HG02571 (cell line): ENCODE measurements around the gene SLC35F4.
"Not testable (repeated sequence)": the region's sequence is repeated elsewhere in the genome, so short reads cannot be mapped to it uniquely, and the experiment has no call there.

Source experiments
- ATAC-seq: cut with Tn5 transposase; IDR thresholded peaks from one replicate; pipeline ENCODE4 v1.9.1; 2021; ENCODE audit warnings: mild to moderate bottlenecking, moderate library complexity; ENCODE audit not compliant: unreplicated experiment

The SLC35F4 gene

DNA sequence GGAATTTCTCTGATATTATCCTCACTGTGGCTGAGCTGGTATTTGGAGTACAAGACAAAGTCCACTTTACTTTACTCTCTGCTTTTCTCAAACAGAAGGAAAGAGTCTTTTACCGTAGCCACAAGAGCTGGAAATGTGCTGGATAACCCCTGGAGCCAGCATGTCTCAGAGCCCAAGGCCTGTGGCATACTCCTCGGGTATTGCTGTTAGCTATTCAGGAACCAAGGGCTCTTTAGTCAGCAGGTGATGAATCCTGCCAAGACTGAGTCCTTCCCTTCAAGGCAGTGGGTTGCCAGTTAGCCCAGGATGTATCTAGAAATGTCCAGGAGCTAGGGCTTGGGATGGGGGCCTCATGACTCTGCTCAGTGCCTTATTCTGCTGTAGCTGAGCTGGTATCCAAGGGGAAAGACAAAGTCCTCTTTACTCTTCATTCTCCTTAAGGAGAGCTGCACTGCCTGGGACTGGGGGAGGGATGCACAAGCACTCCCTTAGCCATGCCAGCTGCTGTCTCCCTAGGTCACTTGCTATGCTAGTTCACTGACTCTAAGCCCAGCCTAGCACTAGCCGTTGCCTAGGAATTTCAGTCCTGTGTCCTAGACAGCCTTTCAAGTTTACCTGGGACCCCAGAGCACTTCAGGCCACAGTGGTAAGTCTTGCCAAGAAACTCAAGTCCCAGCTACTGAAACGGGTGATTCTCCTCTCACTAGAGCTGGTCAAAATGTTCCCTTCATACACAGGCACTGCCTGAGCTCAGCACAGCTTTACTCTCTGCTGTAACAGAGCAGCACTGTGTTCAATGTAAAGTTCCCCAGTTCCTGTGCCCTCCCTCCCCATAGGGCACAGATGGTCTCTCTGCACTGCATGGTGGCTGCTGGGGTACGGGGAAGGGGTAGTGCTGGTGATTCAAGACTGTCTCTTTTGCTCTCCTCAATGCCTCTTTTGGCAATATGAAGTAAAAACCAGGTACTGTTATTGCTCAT lies 136.4 kb downstream of the SLC35F4 start:
- no peak for ATAC-seq

DNA sequence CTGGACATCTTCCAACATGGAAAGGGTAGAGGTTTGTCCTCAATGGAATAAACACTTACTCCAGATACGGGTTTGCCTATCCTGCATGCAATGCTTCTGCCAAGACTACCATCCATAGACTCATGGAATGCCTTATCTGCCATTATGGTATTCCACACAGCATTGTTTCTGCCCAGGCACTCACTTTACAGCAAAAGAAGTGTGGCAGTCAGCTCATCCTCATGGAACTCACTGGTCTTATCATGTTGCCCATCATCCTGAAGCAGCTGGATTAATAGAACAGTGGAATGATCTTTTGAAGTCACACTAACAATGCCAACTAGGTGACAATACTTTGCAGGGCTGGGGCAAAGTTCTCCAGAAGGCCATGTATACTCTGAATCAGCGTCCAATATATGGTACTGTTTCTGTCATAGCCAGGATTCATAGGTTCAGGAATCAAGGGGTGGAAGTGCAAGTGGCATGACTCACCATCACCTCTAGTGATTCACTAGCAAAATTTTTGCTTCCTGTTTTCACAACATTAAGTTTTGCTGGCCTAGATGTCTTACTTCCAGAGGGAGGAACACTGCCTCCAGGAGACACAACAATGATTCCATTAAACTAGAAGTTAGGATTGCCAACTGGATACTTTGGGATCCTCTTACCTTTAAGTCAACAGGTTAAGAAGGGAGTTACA lies 140.4 kb downstream of the SLC35F4 start:
- ATAC-seq = no peak

DNA sequence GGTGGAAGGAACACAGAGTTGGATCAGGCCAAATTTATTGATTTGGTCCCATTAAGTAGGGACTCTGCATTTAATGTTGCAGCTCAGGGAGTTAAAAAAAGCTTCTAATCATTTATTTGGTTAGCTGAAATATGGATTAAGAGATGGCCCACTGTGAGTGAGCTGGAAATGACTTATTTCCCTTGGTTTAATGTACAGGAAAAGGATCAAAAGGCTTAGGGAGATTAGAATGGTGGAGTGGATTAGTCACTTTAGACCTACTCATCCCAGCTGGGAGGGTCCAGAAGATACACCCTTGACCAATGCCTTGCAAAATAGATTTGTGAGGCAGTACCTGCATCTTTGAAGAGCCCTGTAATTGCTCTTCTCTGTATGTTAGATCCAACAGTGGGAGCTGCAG lies 143.8 kb downstream of the SLC35F4 start:
- not testable (repeated sequence) for ATAC-seq

DNA sequence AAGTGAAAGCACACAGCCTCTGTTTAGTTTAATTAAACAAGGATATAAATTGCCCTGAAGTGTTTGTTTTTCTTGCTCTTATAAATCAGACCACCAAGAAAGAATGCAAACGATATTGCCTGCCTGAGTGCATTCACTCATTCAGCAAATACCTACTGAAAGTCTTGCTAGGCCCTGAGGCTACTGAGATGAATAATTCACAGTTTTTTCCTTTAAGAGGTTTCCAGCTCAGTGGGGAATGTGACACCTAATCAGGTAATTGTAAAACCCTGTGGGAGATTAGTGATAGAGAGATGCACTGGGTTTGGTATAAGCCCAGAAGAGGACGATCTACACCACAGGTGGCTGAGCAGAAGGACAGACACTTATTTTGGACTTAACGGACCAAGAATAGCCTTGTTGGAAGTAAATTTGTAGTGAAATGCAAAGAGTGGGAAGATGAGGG lies 151.4 kb downstream of the SLC35F4 start:
- no peak for ATAC-seq

DNA sequence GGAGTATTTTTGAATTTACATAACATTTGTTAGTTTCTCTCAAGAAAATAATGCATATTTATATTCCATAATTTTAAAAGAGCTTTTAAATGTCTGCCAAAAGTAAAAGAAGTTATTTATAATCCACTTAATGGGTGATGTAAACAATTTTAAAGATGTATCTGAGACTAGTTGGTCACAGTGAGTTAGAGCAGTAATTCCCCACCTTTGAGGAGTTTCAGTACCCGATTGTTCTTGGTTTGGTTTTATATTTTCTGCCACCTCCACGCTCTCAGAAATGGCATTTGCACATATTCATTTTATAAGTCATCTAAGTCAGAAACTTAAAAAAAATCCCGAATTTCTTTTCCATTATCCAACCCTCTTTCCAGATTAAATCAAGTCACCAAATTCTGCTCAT lies 153.2 kb downstream of the SLC35F4 start:
- ATAC-seq = no peak

DNA sequence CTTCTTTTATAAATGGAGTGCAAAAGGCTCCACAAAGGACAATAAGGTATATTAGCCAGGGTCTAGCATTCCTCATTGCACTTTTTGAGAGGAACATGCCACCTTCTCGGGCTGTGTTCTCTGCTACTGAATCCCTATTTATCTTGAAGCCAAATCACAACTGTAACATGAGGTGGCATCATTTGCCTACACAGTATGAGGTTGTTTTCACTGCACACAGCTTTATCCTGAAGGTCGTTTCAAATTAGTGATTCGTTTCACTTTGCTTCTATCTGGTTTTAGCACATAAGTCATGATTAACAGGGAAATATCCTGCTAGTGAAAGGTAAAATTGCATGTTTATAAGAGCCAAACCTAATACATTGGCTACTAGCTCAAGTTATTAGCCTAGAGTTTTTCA lies 153.8 kb downstream of the SLC35F4 start:
- ATAC-seq = no peak

DNA sequence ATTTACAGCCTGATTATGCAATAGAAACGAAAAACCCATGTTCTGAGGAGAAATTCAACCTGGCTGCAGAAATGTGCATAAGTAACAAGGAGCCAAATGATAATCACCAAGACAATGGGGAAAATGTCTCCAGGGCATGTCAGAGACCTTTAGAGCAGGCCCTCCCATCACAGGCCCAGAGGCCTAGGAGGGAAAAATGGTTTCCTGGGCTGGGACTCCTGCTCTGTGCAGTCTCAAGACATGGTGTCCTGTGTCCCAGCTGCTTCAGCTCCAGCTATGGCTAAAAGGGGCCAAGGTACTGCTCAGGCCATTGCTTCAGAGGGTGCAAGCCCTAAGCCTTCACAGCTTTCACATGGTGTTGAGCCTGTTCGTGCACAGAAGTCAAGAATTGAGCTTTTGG lies 156.0 kb downstream of the SLC35F4 start:
- ATAC-seq = no peak

DNA sequence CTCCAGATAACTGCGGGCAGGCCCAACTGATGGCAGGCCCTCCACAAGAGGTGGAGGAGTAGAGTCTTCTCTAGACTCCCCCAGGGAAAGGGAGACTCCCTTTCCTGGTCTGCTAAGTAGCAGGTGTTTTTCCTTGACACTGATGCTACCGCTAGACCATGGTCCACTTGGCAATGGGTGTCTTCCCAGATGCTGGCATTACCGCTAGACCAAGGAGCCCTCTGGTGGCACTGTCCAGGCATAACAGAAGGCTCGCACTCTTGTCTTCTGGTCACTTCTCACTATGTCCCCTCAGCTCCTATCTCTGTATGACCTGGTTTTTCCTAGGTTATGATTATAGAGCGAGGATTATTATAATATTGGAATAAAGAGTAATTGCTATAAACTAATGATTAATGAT lies 156.8 kb downstream of the SLC35F4 start:
- ATAC-seq = not testable (repeated sequence)

DNA sequence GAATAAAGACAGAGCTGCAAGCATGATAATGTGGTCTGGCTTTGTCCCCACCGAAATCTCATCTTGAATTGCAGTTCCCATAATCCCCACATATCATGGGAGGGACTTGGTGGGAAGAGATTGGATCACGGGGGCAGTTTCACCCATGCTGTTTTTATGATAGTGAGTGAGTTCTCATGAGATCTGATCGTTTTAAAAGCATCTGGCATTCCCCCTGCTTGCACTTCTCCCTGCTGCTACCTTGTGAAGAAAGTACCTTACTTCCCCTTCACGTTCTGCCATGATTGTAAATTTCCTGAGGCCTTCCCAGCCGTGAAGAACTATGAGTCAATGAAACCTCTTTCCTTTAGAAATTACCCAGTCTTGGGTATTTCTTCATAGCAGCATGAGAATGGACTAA lies 158.7 kb downstream of the SLC35F4 start:
- ATAC-seq = no peak

DNA sequence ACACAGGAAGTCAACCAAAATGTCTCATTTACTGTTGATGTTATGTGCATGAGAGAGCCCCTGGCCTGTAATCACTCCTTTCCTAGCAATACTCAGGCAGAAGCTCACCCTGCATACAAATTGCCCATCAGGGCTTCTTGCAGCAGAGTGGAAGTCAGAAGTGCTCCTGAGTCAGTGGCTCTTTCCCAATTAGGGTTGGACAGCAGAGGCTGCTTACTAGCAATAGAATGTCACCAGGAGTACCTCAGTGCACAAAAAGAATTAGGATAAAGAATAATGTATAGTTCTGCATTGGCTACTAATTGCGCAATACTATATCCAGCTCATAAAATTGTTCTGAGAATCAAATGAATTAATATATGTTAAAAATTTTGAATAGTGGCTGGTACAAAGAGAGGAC lies 161.1 kb downstream of the SLC35F4 start:
- ATAC-seq = no peak

DNA sequence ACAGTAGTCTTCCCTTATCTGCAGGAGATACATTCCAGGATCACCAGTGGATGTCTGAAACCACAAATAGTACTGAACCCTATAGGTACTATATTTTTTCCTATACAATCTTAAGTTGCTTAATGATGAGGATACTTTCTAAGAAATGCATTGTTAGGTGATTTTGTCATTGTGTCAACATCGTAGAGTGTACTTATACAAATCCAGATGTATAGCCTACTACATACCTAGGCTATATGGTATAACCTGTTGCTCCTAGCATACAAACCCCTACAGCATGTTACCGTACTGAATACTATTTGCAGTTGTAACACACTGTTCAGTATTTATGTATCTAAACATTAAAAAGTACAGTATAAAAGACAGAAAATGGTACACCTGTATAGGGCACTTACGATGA lies 165.9 kb downstream of the SLC35F4 start:
- no peak for ATAC-seq

DNA sequence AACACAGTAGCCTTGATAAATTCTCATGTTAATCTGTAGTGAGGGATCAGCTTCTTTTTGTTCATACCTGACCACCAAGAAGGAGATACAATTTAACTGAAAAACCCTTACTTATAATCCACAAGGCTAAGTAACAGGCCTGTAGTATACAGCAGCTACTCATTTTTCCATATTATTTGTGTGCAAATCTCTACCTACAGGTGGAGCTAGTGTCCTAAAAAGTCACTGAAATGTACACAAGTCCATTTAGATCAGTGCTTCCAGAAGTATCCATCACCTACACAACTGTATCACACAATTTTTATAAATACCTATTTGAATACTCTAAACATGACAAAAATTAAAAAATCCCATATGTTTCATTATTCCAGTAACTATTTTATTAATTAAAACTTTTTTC lies 173.2 kb downstream of the SLC35F4 start:
- ATAC-seq = no peak

DNA sequence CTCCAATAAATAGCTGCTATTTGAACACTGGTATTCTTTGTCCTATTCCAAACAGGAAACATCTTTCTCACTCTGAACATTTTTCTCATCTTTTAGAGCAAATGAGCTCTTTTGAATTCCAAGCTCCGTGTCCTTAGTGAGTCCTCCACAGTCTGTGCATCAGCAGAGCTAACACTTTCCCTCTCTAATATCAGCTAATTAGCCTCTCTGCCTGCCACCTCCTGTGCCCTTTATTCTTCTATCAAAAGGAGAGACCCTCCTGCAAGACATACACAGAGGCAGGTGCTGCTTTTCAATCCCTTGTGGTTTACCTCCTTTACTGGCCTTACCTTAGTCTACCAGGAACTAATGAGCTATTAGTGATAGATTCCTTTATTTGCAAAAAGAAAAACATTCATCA lies 178.5 kb downstream of the SLC35F4 start:
- ATAC-seq = no peak

DNA sequence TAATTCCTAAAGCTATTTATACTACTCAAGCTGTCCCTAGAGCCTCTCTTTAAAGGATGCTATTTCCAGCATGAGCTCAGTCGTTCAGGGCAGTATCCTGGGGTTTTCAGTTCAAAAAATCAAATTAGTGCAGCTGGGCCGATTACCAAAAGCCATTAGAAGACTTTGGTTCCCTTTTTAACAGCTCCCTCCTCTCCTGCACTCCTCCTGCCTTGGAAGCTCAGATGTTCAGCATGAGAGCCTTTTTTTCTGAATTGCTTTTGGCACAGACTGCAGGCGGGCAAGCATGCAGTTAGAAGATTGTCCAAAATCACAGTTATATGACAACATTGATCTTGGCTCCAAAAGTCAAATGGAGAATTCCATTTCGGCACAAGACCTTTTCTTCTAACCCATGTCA lies 179.6 kb downstream of the SLC35F4 start:
- ATAC-seq = no peak

DNA sequence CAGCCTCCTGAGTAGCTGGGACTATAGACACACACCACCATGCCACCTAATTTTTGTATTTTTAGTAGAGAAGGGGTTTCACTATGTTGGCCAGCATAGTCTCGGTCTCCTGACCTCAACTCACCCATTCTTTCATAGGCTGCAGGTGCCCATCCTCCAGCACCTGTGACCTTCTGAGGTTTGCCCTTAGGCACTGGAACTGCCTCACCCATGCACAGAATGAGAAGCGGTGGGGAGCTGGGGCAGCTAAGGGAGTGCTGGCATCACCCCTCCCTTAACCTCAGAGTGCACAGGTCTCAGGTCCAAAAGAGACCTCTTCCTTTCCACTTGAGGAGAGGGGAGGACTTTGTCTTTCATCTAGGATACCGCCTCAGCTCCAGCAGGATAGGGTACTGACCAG lies 194.9 kb downstream of the SLC35F4 start:
- no peak for ATAC-seq

DNA sequence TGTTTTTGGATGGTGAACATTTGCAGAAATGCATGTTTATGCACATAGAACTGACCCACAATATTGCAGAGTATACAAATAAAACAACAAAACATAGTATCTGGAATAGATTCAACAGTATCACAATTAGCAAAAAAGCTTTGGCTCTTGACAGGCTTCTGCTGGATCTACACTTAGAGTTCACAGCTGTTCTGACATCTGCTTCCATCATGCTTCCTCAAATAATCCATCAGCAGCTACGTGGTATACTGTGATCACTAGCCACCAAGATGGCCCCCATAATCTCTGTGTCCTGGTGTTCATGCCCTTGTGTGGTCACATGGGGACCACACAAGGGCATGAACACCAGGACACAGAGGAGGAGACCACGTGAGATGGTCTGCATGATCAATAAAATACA lies 205.7 kb downstream of the SLC35F4 start:
- no peak for ATAC-seq

DNA sequence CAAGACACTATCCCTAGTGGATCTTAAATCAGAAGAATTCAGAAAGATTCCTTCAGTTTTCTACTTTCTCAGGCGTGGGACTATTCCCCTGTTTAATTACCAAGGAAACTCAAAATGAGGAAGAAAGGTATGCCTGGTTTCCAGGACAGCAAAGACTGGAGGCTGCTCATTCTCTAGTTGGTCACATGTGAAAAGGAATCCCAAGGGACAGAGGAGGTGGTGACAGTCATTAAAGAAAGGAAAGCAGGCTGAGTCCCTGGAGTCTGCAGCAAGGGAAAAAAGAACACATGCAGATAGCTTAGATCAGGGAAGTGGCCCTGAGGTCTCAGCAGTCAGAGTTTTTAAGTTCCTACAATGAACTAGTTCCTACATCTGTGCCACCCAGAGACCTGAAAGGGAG lies 206.8 kb downstream of the SLC35F4 start:
- no peak for ATAC-seq

DNA sequence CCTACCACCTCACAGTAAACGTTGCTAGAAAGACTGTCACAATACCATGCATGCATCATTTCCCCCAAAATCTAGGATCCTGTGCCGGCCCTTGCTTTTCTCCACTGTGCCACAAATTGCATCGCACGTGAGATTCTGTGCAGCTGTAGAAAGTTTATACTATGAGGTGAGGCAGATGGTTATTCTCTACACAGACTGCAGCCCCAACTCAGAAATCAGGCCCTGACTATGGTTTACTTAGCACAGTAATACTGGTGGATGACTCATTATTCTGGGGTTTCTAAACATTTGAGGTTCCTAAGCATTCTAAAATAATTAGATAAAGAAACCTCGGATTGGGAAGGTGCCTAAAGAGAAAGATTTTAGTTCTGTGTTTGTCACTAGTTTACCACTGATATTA lies 208.4 kb downstream of the SLC35F4 start:
- ATAC-seq = no peak

DNA sequence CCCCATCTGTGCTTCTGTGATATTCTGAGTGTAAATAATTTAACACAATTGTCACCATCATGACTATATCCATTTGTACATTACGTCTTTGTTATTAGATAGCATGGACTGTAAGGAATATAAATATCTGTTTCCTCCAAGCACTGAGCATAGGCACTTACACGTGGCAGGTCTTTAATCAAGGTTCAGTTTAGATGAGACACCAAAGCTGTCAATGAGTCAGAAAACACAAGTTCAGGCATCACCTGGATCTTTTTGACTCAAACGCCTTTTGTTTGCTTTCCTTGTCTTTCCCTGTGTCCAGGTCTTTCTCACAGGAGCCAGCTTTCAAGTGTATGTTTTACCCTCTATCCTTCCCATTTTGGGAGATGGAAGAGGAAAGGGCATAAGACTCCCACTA lies 209.0 kb downstream of the SLC35F4 start:
- no peak for ATAC-seq

DNA sequence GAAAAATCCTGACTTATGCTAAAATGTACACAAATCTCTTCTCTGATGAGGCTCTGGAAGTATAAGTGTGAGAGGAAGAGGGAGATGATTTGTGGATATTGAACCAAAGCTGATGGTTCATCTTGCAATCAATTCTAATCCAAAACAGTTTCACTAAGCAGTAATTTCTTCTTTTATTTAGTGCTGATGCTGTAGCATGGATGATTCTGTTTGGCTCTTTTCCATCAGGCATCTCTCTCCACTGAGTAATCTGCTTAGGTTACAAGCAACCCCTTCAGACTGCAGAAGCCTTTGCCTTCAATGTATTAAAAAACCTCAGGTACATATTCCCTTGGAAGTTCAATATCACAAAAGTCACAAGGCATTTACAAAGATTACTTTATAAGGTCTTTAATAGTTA lies 213.1 kb downstream of the SLC35F4 start:
- ATAC-seq = no peak

DNA sequence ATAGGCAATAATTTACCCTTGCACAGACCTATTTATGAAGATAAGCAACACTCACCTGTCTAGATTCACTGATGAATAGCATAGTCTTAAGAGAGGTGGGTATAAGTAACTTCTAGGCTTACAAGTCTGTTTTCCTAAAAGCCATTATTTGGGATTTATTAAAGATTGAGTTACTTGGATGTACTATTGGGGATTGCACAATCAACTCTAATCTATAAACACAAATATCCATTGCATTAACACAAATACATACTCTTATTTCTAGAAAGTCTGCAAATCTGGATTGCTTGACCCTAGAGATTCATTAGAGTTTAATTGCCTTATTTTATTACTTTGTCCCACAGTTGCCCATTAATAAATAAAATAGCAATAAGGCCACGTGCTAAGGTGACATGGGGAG lies 224.1 kb downstream of the SLC35F4 start:
- ATAC-seq = no peak

DNA sequence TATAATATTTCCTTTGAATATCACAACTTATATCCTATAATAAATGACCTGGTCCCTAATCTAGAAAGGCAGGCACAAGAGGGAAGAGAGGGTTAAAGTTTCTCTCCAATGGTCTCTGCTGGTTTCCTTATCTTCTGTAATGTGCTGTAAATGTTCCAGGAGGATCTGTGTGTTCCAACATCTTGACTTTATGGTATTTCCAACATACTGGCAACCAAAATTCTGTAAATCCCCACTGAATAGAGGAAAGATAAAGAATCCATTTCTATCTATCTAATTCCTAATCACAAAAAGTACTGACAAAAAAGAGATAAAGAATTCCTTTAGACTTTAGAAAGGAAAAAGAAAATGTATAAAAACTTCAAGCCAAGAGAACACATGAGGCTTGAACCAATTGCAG lies 225.9 kb downstream of the SLC35F4 start:
- ATAC-seq = no peak
